SK-N-SH (cell line): ENCODE measurements around the gene SLC8A2.

Experiments used
- CTCF ChIP-seq: fragments of 200-600 bp; sonication (generic); IDR thresholded peaks from 2 replicates; pipeline ENCODE4 v1.6.1; 2017; ENCODE audit warnings: antibody characterized with exemption, mild to moderate bottlenecking, moderate library complexity
- ELF1 ChIP-seq: IDR thresholded peaks from 2 replicates; pipeline ENCODE4 v1.4.0; 2012
- GABPA ChIP-seq: IDR thresholded peaks from 2 replicates; pipeline ENCODE4 v1.4.0; 2012; ENCODE audit warnings: low read depth, mild to moderate bottlenecking
- GATA2 ChIP-seq: sonication (generic); formaldehyde crosslinking; IDR thresholded peaks from 2 replicates; pipeline ENCODE4 v1.5.0; 2020; ENCODE audit warnings: mild to moderate bottlenecking, missing genetic modification reagents
- MXI1 ChIP-seq: IDR thresholded peaks from 2 replicates; pipeline ENCODE4 v1.6.1; 2012; ENCODE audit warnings: mild to moderate bottlenecking, low read depth, low read length, improper control_type of control experiment
- RXRA ChIP-seq: IDR thresholded peaks from 2 replicates; pipeline ENCODE4 v1.4.0; 2012; ENCODE audit warnings: low read depth, mild to moderate bottlenecking, borderline replicate concordance
- TF ChIP-seq, protein P1 (sequence below): IDR thresholded peaks from 2 replicates; pipeline ENCODE4 v1.4.0; 2012; ENCODE audit warnings: low read depth

- TF ChIP-seq CTCF (no peak), MXI1 (no peak), GATA2 (CRISPR knock-in tag) (no peak), ELF1 (no peak), GABPA (no peak), RXRA (no peak)
- TF ChIP-seq, protein P1, sequence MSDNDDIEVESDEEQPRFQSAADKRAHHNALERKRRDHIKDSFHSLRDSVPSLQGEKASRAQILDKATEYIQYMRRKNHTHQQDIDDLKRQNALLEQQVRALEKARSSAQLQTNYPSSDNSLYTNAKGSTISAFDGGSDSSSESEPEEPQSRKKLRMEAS, result no peak
Measured at GRCh38 chr19:47390533-47391488, 80.9 kb downstream of the SLC8A2 start.
